CD4-positive, alpha-beta T cell treated with Interleukin-6 for 4 hours (primary cell): ENCODE data around the gene REV1.
A peak's percentile ranks its signal among the peaks of the same experiment; 100 is the strongest.
"Not testable (repeated sequence)": the region's sequence is repeated elsewhere in the genome, so short reads cannot be mapped to it uniquely, and the experiment has no call there.

Experiments
- DNase-seq: peaks from one replicate; pipeline ENCODE4 v3.0.0-alpha.2; 2020; ENCODE audit warnings: mixed read lengths

The REV1 gene

DNA sequence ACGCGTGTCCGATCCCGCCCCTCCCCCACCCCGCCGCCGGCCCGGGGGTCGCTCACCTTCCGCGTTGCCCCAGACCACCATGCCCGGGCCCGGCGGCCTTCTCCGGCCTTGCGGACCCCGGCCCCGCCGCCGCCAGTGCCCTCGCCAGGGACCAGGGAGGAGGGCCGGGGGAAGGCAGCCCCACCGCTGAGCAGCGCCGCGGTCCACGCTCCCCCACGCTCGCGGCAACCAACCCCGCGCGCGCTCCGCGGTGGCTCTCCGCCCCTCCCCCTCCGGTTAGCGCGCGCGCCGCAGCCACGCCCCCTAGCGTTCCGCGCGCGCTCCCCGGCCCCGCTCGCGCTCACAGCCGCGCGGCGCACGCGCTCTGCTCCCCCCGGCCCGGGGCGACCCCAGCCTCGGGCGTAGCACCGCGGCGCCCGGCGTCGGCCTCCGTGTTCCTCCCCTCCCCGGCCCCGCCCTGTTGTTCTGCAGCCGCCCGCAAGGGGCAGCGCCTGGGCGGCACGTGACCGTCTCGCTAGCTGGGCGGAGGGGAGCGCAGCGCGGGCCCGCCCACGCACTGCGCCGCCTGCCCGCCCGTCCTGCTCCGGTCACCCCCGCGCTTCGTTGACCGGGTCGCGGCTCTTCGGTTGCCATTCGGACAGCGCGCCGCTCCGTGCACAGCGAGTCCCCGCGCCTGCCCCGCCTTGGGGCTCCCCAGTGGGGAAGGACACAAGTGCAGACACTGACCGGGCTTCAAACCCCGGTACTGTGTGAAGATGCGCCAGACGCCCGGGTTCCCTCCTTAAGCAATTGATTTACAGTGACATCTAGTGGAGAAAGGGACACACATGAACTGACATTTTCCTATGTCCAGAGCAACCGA, at the start of gene REV1:
Gene REV1, minus strand, starts transcription at position 257 of the 862 bp plus-strand sequence. CDS start 25,042 bp downstream, outside the sequence.
- peak; percentile 95 for DNase-seq

DNA sequence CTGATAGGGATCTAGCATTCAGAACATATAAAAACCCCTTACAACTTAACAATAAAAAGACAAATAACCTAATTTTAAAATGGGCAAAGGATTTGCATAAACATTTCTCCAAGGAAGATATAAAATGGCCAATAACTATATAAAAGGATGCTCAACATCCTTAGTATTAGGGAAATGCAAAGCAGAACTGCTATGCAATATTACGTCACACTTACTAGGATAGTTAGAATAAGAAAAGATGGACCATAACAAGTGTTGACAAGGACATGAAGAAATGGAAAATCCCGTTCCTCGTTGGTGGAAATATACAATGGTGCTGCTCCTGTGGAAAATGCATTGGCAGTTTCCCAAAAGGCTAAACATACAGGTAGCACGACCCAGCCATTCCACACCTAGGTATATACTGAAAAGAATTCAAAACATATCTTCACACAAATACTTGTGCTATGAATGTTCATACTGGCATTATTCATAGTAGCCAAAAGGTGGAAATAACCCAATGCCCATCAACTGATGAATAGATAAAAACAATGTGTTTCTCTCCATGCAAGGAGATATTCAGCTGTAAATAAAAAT, 48.2 kb upstream of the REV1 start:
- DNase-seq, result no peak

DNA sequence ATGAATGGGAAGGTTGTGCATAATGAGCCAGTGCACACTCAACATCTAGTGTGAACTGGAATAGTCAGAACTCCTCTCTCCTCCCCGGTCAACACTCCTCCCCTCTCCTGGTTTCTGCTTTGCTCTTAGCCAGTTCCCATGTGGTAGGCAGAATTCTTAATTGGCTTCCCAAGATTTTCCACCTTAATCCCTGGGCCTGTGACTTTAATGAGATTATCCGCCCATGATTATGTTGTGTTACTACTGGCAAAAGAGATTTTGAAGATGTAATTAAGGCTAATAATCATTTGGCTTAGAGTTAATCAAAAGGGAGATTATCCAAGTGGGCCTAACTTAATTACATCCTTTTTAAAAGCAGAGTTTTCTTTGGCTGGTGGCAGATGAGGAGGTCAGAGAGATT, 34.2 kb upstream of the REV1 start:
- DNase-seq, result no peak

DNA sequence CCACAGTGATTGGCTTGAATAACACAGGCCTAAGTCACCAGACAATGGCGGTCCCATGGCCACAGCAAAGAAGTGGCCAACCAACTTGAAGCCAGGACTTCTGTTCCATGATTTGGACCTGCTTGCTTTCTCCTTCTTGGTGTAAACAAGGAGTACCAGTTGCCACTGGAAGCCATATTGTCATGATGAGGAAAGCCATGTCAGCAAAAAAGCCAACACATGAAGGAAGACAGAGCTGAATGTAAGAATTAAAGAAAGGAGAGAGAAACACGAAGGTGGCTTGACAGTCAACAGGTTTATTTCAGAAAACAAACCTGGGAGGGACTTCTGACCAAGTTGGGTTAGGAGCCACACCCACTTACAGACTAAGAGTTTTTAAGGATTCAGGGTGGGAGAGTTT, 32.3 kb upstream of the REV1 start:
- DNase-seq, result no peak

DNA sequence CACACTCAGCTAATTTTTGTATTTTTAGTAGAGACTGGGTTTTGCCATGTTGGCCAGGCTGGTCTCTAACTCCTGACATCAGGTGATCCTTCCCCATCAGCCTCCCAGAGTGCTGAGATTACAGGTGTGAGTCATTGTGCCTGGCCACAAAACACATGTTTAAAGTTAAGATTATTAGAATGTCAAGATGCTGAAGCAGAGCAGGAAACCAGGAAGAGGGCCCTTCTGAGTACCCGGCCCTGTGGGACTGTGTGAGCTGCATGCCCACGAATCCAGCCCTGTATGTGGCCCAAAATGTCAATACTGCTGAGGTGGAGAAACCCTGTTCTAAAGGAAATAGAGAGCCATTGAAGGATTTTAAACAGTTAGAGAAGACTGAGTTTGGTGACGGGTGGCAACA, 31.0 kb upstream of the REV1 start:
- DNase-seq, result no peak

DNA sequence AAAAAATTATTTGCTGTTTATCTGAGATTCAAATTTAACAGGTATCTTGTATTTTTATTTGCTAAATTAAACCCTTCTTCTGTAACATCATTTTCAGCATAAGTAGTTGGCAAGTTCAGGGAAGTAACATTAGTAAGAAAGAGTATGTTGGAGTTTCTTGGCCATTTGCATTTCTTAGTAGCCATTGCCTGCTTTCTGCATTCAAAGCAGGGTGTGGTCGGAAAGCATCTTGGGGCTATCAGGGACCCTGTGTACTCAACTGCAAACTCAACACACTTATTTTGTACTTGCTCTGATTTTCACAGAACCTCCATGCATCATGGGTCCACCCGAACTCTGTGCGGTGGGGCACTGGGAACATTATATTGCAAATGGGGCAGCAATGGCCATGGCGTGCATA, 30.4 kb upstream of the REV1 start:
- DNase-seq, result no peak

DNA sequence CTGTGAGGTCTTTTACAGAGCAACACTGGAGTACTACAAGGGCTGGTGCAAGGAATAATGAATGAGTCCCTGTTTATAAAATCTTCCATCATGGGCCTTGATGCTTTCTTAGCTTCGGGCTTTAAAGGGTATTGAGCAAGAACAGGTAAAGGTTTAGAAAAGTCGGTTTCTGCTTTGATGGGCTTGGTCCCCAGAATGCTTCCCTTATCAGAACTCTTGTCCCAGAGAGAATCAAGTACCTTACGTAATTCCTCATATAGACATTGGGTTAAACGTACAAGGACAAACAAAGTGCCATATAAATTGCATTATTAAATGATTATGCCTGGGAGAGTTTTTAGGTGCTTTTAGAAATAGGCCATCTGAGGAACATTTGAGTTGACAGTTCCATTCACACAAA, 24.5 kb upstream of the REV1 start:
- no peak for DNase-seq

DNA sequence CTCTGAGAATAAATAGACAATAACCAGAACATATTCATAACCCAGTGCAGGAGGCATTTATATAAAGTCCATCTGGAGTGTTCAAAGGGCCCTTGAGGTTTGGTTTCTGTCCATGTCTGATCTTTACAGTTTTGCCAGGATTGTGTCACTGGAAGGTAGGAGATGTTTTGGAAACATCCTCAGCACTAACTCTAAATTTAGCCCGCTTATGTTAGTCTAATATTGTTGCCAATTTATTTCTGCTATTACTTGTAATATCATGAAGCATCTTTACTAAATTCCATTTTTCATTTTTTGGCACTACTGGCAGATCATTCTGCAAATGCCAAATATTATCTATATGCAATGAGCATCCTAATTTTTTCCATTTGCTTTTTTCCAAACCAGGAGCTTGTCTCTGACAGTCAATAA, 22.4 kb upstream of the REV1 start:
- DNase-seq, result no peak

DNA sequence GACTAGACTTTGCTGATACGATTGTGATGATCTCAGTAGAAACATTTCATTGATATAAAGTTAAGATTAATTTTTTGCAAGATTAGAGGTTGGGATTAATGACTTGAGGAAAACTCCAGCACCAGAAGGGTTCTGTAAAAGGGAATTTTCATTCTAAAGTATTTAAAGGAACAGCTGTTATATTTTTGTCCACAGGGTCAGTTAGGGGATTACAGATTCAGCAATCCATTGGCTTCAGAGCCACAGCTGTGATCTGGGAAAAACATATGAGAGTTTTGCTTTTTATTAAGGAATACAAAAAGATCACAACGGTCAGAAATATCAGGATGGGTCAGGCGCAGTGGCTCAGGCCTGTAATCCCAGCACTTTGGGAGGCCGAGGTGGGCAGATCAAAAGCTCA, 19.6 kb upstream of the REV1 start:
- DNase-seq, result no peak

DNA sequence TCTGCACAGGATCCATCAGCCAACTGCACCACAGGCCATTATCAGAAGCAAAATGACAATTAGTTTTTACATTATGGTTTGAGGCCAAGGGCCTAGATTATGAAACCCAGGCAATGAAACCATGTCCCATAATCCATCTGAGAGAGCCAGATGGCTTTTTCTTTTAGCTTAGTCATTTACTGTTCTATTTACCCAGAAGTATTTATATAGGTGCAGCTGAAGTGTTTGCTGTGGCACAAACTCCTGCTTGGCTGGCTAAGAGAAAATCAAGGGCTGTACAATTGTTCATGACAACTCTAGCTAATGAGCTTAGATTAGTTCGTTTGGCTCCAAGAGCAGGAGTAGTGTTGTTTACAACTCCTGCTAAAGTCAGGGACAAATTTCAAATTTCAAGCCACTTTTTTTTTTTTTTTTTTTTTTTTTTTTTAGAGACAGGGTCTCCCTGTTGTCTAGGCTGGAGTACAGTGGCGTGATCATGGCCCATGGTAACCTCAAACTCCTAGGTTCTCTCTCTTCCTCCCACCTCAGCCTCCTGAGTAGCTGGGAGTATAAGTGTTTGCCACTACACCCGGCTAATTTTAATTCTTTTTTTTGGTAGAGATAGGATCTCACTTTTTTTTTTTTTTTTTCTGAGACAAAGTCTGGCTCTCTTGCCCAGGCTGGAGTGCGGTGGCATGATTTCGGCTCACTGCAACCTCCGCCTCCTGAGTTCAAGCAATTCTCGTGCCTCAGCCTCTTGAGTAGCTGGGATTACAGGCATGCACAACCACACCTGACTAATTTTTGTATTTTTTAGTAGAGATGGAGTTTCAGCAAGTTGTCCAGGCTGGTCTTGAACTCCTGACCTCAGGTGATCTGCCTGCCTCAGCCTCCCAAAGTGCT, 18.4 kb upstream of the REV1 start:
- no peak for DNase-seq

DNA sequence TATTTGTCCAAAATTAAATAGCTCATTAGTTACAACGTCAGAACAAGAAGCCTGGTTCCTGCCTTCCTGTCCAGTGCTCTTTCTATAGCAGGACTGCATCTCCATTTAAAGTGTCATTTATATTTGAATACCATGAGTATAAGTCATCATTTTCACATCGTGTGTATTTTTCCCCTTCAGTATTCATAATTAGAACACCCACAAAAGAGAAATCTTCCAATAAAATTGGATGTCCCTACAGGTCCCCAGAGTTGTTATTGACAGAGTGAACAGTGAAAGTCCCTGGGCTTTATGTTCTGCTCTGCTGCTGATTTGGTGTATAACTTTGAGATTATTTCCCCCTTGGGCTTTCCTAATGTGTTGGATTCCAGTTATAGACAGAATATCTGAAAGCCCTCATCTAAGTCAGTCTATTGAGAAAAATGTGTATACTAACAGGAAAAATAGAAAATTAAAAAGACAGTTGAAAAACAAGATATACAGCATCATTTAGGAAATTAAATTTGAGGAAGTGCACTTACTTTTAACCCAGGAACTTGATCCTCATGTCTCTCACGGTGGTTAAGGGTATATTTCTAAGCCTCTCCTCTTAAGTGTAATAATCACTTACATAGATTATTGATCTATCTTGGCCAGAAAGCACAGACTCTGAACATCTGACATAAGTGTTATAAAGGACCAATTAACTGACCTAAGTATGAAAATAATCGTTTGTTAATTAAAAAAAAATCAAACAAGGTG, 15.2 kb upstream of the REV1 start:
- DNase-seq, result no peak

DNA sequence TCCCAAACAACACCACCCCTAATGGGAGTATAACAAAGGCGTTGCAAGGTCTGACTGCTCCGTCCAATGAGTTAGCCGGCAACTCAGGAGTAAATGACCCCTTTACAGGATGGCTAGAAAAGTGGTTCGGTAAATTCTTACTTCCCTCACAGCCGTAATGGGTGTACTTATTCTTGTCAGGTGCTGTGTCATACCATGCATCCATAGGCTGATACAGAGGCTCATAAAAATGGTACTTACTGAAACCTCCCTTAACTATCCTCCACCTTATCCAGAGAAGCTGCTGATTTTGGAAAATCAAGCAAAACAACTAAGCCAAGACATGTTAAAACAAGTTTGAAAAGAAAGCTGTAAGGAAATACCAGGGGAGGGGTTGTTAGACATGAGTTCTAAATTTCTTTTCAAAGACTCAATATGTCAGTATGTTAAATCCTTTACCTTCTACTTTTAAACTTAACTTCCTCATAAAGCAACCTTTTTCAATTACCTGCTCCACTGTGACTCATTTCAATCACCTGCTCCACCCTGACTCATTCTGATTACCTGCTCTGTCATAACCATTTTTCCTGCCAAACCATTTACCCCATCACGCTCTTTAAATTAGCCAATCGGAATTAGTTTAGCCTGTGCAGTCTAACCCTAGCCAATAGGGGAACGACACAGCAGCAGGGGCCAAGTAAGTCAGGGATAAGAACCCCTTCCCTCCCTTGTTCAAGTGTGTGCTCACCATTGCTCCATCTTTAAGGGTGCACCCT, 14.0 kb upstream of the REV1 start:
- DNase-seq, result not testable (repeated sequence)

DNA sequence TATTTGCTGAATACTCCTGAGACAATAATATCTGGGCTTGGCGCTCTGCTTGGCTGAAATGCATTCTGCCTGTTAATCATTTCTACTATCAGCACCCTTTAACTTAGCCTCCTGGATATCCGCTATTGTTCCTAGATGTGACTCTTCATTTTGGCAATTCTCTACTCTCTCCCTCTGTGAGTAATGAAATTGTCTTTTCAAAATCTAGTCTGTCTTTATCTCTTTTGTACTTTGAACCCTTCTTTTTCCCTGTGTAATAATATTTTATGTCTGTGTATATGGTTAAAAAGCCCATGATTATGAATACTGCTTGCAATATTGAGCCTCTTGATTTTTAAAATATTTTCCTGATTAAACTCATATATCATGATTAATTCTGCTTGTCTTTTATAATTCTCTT, 6.2 kb upstream of the REV1 start:
- no peak for DNase-seq

DNA sequence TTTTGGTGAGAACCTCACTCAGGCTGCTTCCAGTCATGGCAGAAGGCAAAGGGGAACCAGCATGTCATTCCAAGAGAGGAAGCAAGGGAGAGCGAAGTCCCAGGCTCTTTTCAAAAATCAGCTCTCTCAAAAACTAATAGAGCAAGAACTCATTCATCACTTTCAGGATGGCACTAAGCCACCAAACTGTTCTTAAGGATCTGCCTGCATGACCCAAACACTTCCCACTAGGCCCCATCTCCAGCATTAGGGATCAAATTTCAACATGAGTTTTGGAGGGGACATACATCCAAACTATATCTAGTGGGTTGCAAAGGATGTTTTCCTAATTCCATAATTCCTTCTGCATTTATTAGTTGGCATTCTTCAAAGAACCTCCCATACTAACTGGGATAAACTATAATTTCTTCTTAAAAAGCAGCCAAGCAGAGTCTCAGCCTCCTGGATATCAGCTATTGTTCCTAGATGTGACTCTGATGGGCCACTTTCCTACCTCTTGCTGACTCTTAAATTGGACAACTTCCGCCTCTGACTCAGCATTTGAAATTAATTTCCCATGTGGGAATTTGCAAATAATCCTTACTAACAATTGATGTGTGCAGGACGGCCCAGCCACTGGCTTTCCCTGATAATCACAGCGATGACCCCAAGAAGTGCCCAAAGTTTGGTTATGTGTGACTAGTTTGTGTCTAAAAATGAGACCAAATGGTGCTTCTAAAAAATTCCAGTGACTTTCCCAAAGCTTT, 5.5 kb upstream of the REV1 start:
- DNase-seq, result no peak

DNA sequence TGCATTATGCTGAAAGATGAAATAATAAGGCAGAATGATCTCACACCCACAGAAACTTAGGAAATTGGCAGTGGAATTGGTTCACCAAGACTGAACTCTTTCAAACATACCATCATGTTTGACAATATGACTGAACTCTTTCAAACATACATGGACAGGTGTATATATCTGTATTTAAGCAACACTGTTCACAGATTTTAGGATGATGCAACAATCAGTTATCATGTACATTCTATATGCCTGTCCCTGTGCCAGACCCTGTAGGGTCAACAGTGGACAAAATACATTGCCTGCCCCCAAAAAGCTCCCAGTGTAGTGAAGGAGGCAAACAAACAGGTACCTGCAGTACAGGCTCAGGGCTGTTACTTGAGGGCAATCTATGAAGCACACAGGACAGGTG, 2.9 kb upstream of the REV1 start:
- no peak for DNase-seq

DNA sequence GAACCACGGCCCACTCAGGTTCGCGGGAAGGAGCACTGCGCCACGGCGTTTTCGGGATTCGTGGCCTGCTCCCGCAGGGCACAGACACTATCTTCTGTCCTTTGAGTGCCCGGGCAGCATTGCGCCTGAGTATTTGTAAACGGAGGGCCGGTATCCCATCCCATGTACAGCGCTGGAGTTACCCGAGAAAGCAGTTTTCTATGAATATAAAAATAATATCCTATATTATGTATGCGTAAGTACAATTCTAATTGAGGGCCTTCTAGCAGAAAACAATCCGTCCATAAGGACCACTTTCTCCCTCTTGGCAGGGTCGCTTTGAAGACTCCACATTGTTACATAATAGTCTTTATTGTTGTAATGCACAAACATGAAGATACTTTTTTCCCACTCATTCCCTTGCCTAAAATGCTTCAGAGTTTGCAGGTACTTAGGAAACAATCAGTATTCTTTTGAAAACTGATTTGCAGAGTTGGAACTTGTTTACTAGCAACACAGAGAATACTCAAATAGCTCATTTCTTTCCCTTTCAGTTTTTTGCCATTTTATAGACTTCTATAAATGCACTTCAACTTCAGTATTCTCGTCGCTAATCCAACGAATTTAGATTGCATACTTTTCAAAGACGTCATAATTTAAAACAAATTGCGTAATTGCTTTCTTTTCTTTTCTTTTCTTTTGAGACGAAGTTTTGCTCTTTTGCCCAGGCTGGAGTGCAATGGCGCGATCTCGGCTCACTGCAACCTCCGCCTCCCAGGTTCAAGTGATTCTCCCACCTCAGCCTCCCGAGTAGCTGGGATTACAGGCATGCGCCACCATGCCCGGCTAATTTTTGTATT, 1.0 kb upstream of the REV1 start:
- no peak for DNase-seq

DNA sequence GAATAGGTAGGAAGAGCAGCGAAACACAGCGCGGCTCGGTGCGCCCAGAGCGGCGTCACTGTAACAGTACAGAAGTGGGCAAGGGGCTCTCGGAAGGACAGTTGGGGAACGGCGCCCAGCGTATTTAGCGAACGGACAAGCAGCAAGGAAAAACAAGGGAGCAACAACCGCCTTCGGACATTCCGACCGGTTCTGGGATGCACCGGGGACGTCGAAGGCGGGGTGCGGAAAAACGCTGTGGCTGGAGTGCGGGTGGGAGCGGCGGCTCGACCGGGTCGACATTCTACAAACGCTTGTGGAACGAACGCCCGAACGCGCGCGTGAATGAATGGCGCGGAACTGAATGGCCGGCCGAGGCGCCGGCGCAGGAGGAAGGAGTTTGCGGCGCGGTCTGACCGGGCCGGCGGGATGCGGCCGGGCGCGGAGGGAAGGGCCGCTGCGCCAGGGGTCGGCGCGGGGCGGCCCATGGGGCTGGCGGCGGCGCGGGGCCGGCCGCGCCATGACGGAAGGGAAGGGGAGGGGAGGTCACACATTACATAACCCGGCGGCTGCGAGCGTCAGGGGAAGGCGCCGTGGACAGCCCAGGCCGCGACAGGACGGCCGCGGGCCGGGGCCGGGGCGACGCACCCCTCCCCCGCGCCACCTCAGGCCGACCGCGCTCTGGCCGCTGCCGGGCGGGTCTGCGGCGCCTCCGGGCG, 605 bp downstream of the REV1 start:
- DNase-seq, result peak; percentile 56

DNA sequence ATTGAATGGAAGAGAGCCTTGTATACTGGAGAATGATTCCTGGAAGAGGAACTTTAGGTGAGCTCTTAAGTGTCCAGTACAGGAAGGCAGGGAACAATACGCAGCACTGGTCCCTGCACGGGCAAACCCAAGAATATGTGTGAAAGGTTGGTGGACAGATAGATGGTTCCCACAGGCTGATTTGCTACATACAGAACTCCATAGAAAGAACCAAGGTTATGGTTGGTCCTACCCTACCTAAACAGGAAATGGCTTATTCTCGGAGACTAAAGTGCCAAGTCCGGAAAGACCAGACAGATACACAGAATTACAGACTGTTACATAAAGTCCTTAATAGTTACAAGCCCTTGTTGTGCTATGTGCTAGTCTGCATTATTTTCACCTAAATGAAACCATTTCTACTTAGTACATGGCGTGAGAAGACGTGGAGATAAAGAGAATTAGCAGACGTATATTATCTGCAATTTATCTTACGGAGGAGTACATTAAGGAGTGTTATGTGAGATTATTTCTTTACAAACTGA, 1.2 kb downstream of the REV1 start:
- DNase-seq, result no peak

DNA sequence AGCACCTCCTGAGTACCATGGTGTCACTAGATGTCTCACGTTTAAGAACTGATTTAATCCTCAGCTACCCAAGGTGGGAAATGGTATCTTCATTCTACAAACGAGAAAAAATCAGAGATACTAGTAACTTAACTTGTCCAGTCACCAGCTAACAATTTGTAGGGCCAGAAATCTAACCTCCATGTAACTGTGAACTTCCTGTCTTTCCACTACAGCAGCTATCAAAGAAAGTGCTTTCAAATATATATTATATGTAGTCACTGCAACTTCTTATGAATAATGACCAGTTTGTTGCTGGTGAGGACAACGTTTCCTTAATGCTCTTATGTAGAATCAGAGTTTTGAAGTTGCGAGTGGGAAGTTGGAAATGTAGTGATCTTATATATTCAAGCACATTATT, 1.9 kb downstream of the REV1 start:
- no peak for DNase-seq

DNA sequence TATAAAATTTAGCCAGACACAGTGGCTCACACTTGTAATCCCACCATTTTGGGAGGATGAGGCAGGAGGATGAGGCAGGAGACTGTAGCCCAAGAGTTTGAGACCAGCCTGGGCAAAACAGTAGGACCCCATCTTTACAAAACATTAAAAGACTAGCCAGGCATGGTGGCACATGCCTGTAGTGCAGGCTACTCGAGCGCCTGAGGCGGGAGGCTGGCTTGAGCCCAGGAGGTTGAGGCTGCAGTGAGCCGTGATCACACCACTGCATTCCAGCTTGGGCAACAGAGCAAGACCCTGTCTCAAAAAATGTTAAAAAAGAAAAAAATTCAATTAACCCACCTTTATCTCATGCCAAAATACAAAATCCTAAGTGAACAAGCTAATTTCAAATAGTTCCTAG, 4.0 kb downstream of the REV1 start:
- no peak for DNase-seq
